SW 1271 (cell line): ENCODE data around the gene RSPH6A.

Source experiments
- DNase-seq, 2 experiments: peaks; one replicate each; lab custom pipeline; 2025; lab: John Stamatoyannopoulos, UW

The RSPH6A gene

DNA sequence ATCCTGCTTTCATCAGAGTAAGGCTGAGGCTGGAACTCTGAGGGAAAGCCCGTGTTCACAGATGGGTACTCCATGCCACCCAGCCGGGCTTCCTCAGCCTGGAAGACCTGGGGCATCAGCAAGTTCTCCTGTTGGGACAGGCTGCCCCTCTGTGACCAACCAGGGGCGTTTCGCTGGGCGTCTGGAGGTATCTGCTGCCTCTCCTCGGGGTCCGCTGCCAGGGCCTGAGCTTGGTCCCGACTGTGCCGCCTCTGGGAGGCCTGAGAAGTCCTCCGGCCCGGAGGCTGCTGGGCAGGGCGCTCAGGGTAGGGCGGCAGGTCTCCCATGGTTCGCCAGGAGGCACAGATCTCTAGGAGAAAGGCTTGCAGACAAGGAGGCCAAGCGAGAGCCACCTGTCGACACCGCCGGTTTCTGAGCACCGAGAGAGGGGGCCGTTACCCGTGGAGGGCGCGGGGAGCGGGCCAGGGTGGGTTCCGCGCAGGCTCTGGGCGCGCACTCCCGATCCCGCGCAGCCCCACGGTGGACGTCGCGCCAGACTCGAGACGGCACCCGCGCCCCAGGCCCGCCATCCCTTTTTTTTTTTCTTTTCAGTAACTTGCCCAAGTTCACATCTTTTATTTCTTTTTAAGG lies at the start of gene RSPH6A:
TSS of gene RSPH6A (minus strand) at position 458 of the 630 bp plus-strand sequence. CDS start at position 326, 132 bp downstream.
- no peak for DNase-seq

DNA sequence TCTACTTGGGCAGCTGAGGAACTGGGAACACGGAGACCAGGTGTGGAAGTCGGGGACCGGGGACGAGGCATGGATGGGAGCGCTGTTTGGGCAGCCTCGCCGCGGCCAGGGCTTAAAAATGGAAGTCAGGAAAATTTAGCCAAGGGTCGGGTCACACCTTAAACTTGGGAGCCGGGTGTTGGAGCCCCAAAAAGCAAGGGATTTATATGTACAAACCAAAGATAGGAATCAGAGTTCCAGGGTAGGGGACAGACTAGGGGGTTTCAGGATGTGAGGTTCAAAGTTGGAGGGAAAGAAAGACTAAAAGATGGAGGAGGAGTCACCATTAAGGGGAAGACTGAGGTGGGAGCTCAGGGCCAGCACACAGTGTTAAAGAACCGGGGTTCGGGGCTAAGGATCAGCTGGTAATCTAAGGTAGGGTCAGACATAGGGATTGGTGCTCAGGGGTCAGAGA lies 49.5 kb upstream of the RSPH6A start:
- DNase-seq, result no peak

DNA sequence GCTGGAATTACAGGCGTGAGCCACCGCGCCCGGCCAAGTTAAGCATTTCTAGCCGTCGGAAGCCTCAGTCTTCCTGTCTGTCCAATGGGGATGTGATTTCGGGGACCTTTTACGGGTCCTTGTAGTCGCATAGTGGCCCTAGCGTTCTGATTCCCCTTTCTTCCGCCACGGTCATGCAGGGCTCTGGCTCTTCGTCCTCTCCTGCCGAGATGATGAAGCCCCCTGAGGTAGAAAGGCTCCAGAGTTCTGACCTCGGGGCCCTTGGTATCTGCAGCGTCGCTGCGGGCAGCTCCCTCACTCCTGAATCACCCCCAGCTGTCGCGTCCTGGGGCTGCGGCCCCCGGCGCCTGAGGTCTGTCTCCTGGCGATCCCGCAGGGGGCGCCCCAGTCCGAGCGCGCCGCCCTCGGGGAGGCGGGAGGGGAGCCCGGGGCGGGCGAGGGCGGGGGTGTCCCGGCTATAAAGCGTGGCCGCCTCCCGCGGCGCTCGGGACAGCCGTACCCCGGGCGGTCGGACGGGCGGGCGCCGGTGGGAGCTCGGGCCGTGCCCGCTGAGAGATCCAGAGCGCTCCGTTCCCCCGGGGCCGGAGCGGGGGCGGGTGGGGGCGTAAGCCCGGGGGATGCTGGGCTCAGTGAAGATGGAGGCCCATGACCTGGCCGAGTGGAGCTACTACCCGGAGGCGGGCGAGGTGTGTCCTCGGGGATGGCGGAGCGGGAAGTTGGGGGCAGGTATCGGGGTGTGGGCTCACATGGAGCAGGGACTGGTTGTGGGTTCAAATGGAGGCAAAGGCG lies 48.9 kb upstream of the RSPH6A start, which contains the start of gene FOXA3:
TSS of gene FOXA3 (plus strand) at position 487 of the 789 bp plus-strand sequence. CDS start at position 618, 131 bp downstream.
- no peak for DNase-seq

DNA sequence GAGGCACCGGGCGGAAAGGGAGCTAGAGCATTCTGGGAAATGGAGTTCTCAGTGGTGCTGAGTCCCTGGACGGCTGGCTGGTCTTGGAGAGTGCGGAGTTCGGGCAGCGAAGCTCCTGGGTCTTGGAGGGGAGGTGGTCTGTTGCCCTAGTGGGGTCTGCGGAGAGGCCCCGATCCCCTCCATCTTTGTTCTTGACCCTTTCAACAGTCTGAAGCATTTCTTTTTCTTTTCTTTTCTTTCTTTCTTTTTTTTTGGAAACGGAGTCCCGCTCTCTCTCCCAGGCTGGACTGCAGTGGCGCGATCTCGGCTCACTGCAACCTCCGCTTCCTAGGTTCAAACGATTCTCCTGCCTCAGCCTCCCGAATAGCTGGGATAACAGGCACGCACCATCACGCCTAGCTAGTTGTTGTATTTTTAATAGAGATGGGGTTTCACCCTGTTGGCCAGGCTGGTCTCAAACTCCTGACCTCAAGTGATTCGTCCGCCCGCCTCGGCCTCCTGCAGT lies 48.3 kb upstream of the RSPH6A start:
- DNase-seq, result no peak

DNA sequence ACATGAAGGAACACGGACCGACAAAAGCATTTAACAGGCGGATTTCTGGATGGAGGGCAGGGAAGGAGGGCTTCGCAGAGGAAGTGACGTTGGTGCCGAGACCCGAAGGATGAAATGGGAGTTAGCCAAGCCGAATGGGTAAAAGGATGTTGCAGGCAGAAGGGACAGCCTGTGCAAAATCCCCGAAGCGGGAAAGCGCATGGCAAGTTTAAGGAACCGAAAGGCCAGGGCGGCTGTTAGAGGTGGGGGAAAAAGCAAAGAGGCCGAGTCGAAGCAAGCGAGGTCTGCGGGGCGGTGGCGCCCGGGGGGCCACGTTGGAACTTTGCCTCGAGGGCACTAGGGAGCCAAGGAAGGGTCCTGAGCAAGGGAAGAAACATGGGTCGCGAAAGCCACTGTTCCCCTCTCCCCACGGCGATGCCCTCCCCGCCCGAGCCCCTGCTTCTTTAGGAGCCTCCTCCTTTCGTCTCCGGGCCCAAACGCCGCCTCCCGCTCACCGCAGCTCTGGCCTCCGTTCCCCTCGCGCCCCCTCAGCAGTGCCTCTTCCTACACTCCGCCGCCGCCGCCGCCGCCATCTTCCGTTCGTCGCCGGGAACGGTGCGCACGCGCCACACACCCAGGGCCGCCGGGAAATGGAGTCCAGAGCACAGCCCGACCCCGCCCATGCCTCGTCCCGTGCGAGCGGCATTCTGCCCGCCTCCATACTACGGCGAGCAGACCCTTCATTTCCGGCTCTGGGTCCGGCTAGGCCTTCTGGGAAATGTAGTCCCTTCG lies 47.6 kb upstream of the RSPH6A start, which contains the start of gene SYMPK:
TSS of gene SYMPK (minus strand) at position 584 of the 771 bp plus-strand sequence. CDS start 8,652 bp downstream, outside the sequence.
- peak; percentile 86 to 94 for DNase-seq

DNA sequence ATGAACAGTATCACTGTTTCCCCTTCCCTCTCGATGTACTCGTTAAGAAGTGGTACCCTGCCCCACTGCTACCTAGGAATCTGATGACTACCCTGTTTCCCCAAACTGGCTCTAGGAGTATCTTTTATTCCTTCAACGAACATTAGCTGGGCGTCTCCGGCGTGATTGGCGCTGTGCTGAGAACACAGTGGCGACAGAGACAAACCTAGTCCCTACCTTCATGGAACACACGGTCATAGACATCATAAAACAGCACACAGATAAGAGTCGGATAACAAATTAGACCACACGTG lies 47.1 kb upstream of the RSPH6A start:
- no peak for DNase-seq

DNA sequence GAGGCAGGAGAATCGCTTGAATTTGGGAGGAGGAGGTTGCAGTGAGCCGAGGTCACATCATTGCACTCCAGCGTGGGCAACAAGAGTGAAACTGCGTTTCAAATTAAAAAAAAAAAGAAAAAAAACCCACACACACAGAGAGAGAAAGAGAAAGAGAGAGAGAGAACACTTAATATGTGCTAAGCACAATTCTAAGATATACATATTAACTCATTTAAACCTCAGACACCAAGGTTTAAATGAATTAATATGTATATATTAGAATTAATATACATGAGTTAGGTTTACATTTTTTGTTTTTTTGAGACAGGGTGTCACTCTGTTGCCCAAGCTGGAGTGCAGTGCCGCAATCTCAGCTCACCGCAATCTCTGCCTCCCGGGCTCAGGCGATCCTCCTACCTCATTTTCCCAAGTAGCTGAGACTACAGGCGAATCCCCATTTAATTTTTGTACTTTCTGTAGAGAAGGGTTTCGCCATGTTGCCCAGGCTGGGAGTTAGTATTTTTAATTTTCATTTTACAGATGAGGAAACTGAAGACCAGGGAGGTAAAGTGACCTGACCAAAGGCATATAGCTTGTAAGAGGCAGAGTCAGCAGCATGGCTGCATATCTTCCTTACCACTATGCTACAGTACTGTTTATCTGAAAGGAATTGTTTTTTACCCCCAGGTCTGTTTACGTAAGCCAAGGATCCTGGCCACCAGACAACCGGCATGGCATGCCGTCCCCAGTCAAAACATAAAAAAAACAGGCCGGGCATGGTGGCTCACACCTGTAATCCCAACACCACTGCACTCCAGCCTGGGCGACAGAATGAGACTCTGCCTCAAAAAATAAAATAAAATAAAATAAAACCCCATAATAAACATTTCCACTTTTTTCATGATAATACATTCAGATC lies 45.5 kb upstream of the RSPH6A start:
- DNase-seq, result no peak

DNA sequence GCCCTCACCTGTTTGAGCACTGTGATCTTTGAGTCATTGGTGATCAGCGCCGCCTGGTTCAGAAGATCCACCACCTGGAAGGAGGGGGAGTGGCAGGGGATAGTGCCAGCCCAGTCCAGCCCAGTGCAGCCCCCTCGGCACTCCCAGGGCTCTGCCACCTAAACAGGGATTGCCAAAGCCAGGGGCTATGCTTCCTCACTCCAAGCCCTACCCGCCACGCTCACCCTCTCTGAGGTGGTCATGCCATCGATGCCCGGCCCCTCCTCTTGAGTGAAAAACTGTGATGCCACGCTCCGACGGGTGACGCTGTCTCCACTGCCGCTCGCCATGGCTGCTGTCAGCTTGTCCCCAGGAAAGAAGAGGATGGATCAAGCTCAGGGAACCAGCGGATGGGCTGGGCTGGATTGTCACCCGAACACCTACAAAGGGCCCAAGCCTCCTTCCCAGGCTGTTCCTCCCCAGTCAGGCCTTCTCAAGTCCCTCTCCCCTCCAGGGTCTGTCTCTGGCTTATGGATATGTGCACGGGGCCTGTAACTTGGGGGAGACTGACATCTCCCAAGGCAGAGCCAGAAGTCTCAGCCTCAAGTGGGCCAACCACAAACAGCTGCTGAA lies 39.2 kb upstream of the RSPH6A start:
- no peak for DNase-seq

DNA sequence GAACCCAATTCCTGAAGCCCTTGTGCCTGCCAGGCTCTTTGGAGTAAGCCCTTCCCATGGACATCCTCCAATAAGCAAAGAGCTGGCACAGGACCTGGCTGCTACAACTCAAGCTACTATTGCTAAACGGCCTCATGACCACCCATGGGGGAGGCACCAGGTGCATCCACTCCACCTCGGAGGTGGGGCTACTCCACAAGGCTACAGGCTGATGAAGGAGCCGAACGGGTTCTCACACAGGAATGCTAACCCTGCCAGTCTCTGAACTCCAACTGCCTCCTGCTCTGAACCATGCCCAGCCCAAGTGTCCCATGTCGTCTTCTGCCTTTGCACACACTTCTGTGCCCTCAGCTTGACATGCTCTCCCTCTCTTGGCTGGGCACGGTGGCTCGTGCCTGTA lies 37.9 kb upstream of the RSPH6A start:
- no peak for DNase-seq

DNA sequence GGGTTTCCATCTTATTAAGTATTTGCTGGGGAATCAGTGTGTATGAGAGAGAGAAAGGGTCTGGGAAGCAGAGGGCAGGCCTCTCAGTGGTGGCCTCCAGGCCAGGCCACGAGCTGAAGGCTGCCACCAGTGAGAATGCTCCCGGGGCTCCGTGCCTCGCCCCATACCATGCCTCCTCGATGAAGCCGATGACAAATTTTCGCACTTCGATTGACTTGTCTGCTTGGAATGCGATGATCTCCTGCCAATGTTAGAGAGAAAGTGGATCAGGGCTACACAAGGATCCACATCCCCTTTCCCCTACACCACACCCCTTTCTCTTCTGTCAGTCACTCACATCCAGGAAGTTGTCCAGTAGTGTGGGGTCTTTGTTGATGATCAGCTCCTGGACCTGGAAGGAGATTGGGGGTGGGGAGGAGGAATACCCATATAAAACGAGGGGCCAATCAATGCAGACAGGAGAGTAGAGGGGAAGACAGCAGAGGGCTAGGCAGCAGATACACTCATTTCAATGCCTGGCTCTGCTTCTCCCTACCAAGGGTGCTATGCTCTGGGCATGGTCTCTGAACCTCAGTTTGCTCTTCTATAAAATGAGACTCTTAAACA lies 37.1 kb upstream of the RSPH6A start:
- DNase-seq, result no peak

DNA sequence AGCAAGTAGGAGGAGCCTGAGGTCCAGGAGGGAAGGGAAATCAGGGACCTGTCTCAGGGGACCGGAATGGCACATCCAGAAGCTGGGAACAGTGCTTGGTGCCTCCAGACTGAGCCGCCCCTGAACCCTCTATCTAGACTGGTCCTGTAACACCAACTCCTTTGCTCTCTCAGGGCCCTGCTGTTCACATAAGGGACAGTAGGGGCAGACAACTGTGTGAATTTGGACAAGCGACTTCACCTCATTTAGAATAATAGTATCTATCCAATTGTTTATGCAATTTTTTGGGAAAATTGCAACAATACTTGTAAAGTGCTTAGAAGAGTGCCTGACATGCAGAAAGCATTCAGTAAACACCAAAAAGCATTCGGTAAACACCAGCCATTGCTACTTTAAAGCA lies 33.8 kb upstream of the RSPH6A start:
- no peak for DNase-seq

DNA sequence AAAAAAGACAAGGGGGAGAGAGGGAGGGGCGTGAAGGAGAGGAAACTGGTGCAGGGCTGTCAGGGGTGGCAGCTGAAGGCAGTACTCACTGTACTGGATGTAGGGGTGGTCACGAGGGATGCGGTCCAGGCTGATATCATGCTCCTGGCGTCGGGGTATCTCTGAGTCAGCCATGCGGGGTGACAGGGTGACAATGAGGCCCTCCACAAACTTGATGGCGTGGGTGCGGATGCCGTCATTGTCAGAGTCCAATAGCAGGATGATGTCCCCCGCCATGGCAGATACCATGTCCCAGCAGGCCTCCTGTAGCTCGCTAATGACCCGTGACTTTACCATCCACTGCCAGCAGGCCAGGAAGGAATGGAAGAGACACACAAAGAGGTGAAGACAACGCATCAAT lies 32.6 kb upstream of the RSPH6A start:
- DNase-seq, result no peak

DNA sequence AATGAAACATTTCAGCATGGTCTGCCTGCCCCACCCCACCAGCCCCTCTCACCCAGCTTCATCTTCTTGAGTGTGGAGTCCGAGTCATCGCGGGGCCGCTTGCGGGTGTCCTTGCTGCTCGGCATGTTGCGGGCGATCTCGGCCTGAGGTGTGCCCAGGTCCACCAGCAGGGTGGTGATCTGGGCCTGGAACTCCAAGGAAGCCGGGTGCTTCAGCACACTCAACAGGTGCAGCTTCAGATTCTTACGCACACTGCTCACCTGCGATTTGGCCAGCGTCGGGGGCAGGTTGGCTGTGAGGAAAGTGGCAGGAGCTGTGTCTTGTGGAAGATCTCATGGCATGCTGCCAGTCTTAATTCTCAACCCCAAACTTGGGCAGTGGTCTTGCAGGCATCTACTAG lies 27.1 kb upstream of the RSPH6A start:
- DNase-seq, result no peak

DNA sequence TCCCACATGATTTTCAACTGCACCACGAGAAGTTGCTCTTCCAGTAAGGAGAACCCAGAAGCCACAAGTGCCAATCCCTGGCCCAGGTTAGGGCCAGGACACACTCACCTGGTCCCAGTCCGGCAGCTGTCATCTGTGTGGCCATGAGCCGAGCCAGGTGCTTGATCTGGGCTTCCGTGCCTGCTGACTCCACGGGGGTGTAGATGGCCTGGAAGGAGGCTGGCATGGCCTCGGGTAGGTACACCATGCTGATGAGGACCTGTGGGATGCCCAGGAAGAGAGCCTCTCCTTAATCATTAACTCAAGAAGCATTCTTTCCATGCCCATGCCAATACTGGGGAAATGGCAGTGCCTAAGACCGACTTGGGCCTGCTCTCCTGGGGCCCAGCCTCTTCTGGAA lies 19.9 kb upstream of the RSPH6A start:
- DNase-seq, result no peak

DNA sequence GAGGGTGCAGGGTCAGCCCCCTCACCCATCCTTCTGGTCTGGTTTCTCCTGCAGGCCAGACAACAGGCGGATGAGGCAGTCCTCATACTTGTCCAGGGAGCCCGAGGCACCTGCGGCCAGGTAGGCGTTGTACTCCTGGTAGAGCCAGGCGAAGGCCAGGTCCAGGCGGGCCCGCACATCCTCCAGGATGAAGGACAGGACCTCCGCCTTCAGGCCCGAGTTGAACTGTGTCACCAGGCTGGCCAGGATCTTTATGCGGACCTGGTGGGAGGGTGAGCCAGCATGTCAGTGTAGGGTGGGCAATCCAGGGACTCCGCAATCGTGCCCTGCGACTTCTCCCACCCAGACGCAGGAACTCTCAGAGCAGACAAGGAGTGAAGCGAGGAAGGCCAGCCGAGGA lies 13.8 kb upstream of the RSPH6A start:
- DNase-seq, result no peak

DNA sequence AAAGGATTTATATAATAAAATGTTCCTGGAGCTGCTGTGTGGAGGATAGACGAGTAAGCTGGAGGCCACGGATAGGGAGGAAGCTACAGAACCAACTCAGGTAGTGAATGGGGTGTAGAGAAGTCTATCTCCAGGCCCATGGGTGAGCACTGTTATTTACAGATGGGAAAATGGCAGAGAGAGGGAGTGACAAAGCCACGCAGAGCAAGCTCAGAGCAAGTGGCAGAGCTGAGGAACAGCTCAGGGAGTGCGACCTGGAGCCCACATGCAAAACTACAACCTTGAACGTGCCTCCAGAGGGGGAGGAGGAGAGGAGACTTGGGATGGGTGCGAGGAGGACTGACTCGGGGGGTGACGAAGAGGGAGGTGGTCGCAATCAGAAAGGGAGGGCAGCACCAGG lies 13.4 kb upstream of the RSPH6A start:
- no peak for DNase-seq

DNA sequence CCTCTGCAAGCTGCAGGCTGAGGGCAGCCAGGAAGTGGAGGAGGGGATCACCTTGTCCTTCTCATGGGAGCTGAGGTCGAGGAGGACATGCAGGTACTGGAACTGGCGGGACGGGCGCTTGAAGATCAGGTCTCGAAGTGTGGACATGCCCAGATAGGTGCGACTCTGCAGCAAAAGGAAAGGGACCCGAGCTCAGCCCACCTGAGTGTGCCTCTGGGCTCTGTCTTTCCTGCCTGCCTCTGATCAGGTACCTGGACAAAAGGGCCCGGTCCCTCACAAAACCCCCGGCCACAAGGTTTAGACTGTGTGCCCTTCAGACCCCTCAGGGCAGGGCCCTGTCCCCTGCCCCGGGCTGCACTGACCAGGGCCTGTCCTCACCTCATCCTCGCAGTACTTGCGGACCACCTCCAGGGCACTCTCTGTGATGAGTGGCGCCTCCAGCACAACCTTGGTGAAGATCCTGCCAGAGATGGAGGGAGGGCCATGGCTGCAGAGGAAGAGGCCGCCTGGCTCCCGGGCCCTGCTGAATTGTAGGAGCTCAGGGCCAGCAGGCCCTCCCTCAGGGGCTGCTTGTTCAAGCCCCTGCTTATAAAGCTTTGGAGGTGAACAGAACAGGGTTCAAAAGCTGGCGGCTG lies 12.5 kb upstream of the RSPH6A start:
- DNase-seq, result no peak

DNA sequence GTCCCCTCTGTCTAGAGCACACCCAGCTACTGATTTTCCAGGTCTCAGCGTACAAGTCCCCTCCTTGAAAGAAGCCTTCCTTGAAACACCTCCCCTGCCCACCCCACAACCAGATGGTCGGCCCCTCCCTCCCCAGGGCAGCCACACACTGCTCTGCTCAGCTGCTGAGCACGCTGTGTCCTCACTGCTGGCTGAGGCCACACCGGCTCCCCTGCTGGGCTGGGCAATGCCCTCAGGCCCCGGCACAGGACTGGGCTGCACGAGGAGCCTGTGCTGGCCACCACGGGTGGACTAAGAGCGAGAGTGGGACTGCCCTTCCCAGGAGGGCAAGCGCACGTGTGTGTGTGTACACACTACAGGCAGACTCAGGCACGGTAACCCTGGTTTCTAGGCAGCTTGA lies 11.8 kb upstream of the RSPH6A start:
- DNase-seq, result no peak

DNA sequence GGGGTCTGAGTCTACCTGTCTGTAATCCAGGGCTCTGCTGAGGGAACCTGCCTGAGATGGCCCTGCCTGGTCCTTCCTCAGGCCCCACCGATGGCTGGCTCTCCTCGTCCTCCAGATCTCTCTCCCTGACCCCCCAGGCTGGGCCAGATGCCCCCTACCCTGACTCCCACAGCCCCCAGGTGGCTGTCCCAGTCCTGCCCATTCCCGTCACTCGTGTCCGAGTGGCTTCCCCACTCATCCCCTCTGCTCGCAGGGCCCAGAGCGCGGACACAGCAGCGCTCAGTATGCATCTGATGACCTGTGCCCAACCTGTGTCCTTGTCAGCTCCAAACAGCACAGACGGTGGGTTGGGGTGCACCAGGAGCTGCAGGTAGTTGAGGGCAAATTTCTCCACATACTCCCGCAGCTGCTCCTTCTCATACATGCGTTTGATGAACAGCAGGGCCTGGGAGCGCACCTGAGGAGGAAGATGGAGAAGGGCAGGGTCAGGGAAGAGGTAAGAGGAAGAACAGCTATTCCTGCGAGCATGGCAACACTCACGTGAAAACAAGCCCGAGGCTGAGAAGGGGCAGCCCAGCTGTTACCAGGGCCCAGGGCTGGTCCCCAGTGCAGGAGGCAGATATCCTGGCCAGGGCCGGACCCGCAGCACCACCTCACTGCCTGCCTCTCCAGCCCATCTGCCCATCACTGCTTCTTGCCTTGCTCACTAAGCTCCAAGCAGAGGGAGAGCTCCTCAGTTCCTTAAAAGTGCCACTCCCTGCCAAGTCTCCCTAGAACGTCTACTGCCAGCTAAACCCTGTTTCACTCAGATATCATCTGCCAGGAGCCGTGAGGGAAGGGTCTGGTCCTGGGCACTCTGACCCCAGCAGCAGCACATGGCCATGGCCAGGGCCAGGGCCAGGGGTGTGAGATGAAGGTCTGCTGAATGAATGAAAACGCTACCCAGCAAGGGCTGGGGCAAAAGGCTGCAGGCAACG lies 11.1 kb upstream of the RSPH6A start:
- DNase-seq, result no peak
